Epithelial cell of proximal tubule (primary cell): ENCODE data around the gene JAM2. TPM values are rescaled to one million over a fixed set of nuclear protein-coding genes. Genes with fewer than 3 reads are reported as not detected.

Experiments
- DNase-seq: peaks from one replicate; pipeline ENCODE4 v3.0.0-alpha.2; 2011; ENCODE audit warnings: low read depth
- H3K4me3 ChIP-seq: 2 replicates; pipeline ENCODE4 v1.5.1; 2011; ENCODE audit warnings: low read depth, mild to moderate bottlenecking, low read length
- total RNA-seq: library from RNA; depleted of rRNA; stranded (reverse); fragments of >200 nt; gene quantifications from 2 replicates; pipeline ENCODE4 v1.2.3, GENCODE V29; 2015
- TF ChIP-seq, protein P1 (sequence below): conservative IDR thresholded peaks from 2 replicates; pipeline ENCODE4 v1.5.1; 2012; ENCODE audit warnings: low read depth, mild to moderate bottlenecking, low read length

Gene JAM2
- total RNA-seq, 1 donor from 2014 or later: 0.12 TPM

- TF ChIP-seq, protein P1, sequence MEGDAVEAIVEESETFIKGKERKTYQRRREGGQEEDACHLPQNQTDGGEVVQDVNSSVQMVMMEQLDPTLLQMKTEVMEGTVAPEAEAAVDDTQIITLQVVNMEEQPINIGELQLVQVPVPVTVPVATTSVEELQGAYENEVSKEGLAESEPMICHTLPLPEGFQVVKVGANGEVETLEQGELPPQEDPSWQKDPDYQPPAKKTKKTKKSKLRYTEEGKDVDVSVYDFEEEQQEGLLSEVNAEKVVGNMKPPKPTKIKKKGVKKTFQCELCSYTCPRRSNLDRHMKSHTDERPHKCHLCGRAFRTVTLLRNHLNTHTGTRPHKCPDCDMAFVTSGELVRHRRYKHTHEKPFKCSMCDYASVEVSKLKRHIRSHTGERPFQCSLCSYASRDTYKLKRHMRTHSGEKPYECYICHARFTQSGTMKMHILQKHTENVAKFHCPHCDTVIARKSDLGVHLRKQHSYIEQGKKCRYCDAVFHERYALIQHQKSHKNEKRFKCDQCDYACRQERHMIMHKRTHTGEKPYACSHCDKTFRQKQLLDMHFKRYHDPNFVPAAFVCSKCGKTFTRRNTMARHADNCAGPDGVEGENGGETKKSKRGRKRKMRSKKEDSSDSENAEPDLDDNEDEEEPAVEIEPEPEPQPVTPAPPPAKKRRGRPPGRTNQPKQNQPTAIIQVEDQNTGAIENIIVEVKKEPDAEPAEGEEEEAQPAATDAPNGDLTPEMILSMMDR: no peak
- H3K4me3 ChIP-seq: no peak overlapping the region
- no peak for DNase-seq
Measured at GRCh38 chr21:25752416-25752815, 113.4 kb downstream of the JAM2 start.

DNA sequence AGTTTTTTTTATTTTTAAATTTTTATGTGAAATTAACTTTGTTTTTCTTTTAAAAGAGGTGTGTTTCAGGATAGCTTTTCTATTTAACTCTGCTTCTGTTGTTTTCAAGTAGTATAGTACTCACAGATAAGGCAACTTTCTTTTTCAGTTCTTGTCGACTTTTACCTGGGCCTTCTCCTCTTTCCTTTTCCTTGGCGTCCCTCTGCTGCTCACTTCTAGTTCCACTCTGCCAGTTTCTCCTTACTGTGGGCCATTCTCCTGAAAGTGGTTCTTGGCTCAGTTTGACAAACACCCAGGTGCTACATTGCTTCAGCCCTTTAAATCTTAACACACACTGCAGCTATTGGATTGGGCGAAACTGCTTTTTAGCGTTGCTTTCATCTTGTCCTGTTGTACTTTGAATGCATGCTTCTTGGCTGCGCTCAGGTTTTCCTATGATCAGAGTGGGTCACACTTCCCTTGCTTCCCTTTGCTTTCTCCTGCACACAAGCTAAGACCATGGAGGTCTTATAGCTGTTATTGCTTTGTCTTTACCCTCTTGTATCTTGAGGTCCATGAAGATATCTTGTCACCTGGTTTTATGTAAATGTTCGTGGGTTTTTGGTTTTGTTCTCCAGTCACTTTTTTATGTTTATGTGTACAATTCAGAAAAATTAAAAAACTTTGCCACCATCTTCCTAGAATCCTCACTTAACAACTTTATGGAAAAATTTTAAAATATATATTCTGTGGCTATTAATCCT is 117.3 kb downstream of the JAM2 start:
- no peak overlapping the region for H3K4me3 ChIP-seq
- TF ChIP-seq, protein P1: no peak
- no peak for DNase-seq

GRCh38 chr21:25757531-25757930 is 118.5 kb downstream of the JAM2 start:
- TF ChIP-seq, protein P1: no peak
- no peak for DNase-seq
- no peak overlapping the region for H3K4me3 ChIP-seq

DNA sequence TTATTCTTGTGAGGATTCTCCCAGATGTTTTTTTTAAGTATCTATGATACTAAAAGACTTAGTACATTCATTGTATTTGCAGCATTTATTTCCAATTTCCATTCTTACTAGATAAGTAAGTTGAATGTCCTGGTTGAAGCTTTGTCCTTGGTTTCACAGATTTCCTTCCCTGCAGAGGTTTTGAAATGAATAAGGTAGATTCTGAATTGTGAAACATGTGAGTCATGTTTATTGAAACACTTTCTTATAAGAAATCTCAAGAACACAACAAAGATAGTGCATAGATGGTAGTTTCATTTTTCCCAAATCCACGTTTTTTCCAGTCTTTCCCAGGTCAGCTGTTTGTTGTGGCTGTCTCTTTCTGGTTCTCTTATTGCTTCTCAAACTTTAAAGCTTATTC is 120.5 kb downstream of the JAM2 start:
- TF ChIP-seq, protein P1: no peak
- no peak for DNase-seq

GRCh38 chr21:25760061-25760460 is 121.0 kb downstream of the JAM2 start:
- no peak overlapping the region for H3K4me3 ChIP-seq
- no peak for DNase-seq
- TF ChIP-seq, protein P1: no peak

More for the DNA sequence above, 120.5 kb downstream of the JAM2 start:
- no peak overlapping the region for H3K4me3 ChIP-seq

DNA sequence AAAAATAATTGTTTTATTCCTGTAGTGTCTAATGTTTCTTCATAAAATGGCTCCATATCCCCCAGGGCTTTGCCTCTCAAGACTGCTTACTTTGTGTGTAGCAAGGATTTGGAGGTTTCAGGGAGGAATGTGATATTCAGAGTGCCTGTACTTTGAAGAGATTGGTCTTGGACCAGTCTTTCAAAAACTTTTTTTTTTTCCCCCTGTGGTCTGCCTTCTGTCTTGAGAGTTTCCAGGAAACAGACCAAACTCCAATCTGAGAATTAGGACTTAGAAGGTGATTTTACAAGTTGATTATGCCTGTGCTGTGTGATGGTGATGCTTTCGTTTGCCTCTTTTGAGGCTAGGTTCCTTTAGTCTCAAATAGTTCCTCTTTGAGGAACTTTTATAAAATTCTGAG is 121.6 kb downstream of the JAM2 start:
- TF ChIP-seq, protein P1: no peak
- no peak overlapping the region for H3K4me3 ChIP-seq
- no peak for DNase-seq

DNA sequence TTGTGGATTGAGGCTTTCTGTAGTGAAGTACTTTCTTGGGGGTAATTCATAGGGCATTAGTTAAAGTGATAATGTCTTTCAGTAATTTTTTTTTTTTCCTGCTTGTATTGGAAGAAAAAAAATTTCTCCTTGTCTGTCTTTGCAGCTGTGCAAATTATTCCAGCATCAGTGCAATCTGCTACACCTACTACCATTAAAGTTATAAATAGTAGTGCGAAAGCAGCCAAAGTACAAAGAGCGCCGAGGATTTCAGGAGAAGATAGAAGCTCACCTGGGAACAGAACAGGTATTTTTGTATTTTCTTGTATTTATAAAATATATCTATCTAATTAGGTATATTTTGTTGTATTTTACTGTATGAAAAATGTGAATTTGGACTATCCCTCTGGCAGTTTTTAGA is 125.0 kb downstream of the JAM2 start:
- TF ChIP-seq, protein P1: no peak
- no peak for DNase-seq

More for the DNA sequence above, 125.0 kb downstream of the JAM2 start:
- H3K4me3 ChIP-seq: no peak overlapping the region
